ENCODE results near the gene KLF2.

KLF2 gene

GRCh38 chr19:16308081-16308480, 16.5 kb upstream of the KLF2 start:
- no peak for DNase-seq (ENCODE audit: low spot score)

- DNase-seq (ENCODE audit: low spot score) = no peak
These were observed 15.0 kb upstream of the KLF2 start for GRCh38 chr19:16309643-16310042.

- DNase-seq (ENCODE audit: low spot score) = no peak
These were observed 8.7 kb upstream of the KLF2 start for GRCh38 chr19:16315825-16316505.

- no peak for DNase-seq (ENCODE audit: low spot score)
These were observed 8.1 kb upstream of the KLF2 start for GRCh38 chr19:16316506-16316882.

- DNase-seq (ENCODE audit: low spot score) = no peak
These were observed 5.1 kb upstream of the KLF2 start for GRCh38 chr19:16319481-16319880.

GRCh38 chr19:16320987-16321386, 3.6 kb upstream of the KLF2 start:
- no peak for DNase-seq (ENCODE audit: low spot score)

- no peak for DNase-seq (ENCODE audit: low spot score)
These were observed 518 bp downstream of the KLF2 start for GRCh38 chr19:16325161-16325527.

- no peak for DNase-seq (ENCODE audit: low spot score)
These were observed 1.2 kb downstream of the KLF2 start for GRCh38 chr19:16325641-16326400.

GRCh38 chr19:16326401-16327168, 2.0 kb downstream of the KLF2 start:
- no peak for DNase-seq (ENCODE audit: low spot score)

GRCh38 chr19:16327169-16327475, 2.5 kb downstream of the KLF2 start:
- DNase-seq (ENCODE audit: low spot score) = no peak

GRCh38 chr19:16327501-16327900, 2.9 kb downstream of the KLF2 start:
- no peak for DNase-seq (ENCODE audit: low spot score)

- DNase-seq (ENCODE audit: low spot score) = peak; percentile 85
These were observed 3.5 kb downstream of the KLF2 start for GRCh38 chr19:16327911-16328823.

- DNase-seq (ENCODE audit: low spot score) = no peak
These were observed 4.3 kb downstream of the KLF2 start for GRCh38 chr19:16328824-16329482.

- DNase-seq (ENCODE audit: low spot score) = no peak
These were observed 5.8 kb downstream of the KLF2 start for GRCh38 chr19:16330368-16330801.

GRCh38 chr19:16330806-16331690, 6.4 kb downstream of the KLF2 start:
- DNase-seq (ENCODE audit: low spot score) = no peak

GRCh38 chr19:16333001-16333586, 8.5 kb downstream of the KLF2 start:
- DNase-seq (ENCODE audit: low spot score) = no peak

GRCh38 chr19:16334411-16334810, 9.8 kb downstream of the KLF2 start:
- DNase-seq (ENCODE audit: low spot score) = no peak

- no peak for DNase-seq (ENCODE audit: low spot score)
These were observed 10.6 kb downstream of the KLF2 start for GRCh38 chr19:16335226-16335625.

- no peak for DNase-seq (ENCODE audit: low spot score)
These were observed 11.9 kb downstream of the KLF2 start for GRCh38 chr19:16336571-16336970.

GRCh38 chr19:16337809-16338469, 13.3 kb downstream of the KLF2 start:
- no peak for DNase-seq (ENCODE audit: low spot score)
